K562 (cell line): ENCODE results near the gene ANKRD13D. TPM values are rescaled to one million over a fixed set of nuclear protein-coding genes. Genes with fewer than 3 reads are reported as not detected.

Source experiments
- AFF4 ChIP-seq: sonication (generic); formaldehyde crosslinking; IDR thresholded peaks from 2 replicates; pipeline ENCODE4 v1.8.0; 2023; ENCODE audit warnings: mild to moderate bottlenecking, missing genetic modification reagents
- ARID1B ChIP-seq: fragments of 450-650 bp; IDR thresholded peaks from 2 replicates; pipeline ENCODE4 v1.6.1; 2016; ENCODE audit warnings: antibody characterized with exemption, mild to moderate bottlenecking, inconsistent platforms
- ATF6 ChIP-seq: sonication (generic); formaldehyde crosslinking; IDR thresholded peaks from 2 replicates; pipeline ENCODE4 v1.4.0; 2020; ENCODE audit warnings: mild to moderate bottlenecking, missing genetic modification reagents
- CREM ChIP-seq: IDR thresholded peaks from 2 replicates; pipeline ENCODE4 v1.6.1; 2014; ENCODE audit warnings: antibody characterized with exemption, low read depth
- MIER1 ChIP-seq: fragments of 450-650 bp; IDR thresholded peaks from 2 replicates; pipeline ENCODE4 v1.6.1; 2016; ENCODE audit warnings: antibody characterized with exemption, mild to moderate bottlenecking, low read depth
- RHOXF2B ChIP-seq: fragments of 250-450 bp; sonication (Bioruptor Pico); conservative IDR thresholded peaks from 2 replicates; pipeline ENCODE4 v1.5.1; 2021
- TAF7 ChIP-seq: fragments of 450-650 bp; IDR thresholded peaks from 2 replicates; pipeline ENCODE4 v1.6.1; 2016; ENCODE audit warnings: missing genetic modification characterization, missing compliant biosample characterization
- ZNF197 ChIP-seq: fragments of 200-800 bp; sonication (Bioruptor generic); IDR thresholded peaks from 2 replicates; pipeline ENCODE4 v1.6.1; 2016; ENCODE audit warnings: low read depth, missing genetic modification characterization, missing compliant biosample characterization
- ZNF318 ChIP-seq, 2 experiments: fragments of 450-650 bp; IDR thresholded peaks; 2 replicates each; pipeline ENCODE4 v1.6.1; 2016; ENCODE audit warnings: mild to moderate bottlenecking in 2 of 2, borderline replicate concordance in 1 of 2, low read depth in 1 of 2, moderate library complexity in 1 of 2
- ZNF77 ChIP-seq: fragments of 250-450 bp; sonication (Bioruptor Pico); IDR thresholded peaks from 2 replicates; pipeline ENCODE4 v1.5.0; 2020
- polyA plus RNA-seq, 8 experiments: library from polyadenylated mRNA; depleted of rRNA in 4 of 8; stranded (reverse) in 5 of 8; unstranded in 3 of 8; fragments of >200 nt; fragmentation: Nextera tagmentation in 2 of 8; fragmentation: Illumina TruSeq in 1 of 8; extraction: Ambion mirVana in 2 of 8; extraction: Trizol in 1 of 8; gene quantifications; 2 replicates each; pipeline versions ENCODE4 v1.2.1 to v1.2.3, GENCODE V29; 2011 to 2014; ENCODE audit warnings: inconsistent platforms in 1 of 8, missing spikeins in 1 of 8
- total RNA-seq, 7 experiments: library from RNA; depleted of rRNA in 6 of 7; stranded (reverse); fragments of >200 nt in 6 of 7; fragmentation: Illumina TruSeq in 2 of 7; extraction: Trizol in 2 of 7; gene quantifications; 2 replicates each; pipeline versions ENCODE4 v1.2.1 to v1.2.3, GENCODE V29; 2011 to 2021; ENCODE audit warnings: low replicate concordance in 1 of 7
- TF ChIP-seq, protein P1 (sequence below): fragments of 250-450 bp; sonication (Bioruptor Pico); IDR thresholded peaks from 2 replicates; pipeline ENCODE4 v1.8.0; 2022; ENCODE audit warnings: inconsistent platforms, mild to moderate bottlenecking, moderate library complexity, borderline replicate concordance

Gene ANKRD13D
- total and polyA plus RNA-seq, 9 of the 15 experiments (the other 6 are each of a cell fraction or from before 2014, with no cell fraction given), result 0.94 to 40.9 (median 22.4) TPM

DNA sequence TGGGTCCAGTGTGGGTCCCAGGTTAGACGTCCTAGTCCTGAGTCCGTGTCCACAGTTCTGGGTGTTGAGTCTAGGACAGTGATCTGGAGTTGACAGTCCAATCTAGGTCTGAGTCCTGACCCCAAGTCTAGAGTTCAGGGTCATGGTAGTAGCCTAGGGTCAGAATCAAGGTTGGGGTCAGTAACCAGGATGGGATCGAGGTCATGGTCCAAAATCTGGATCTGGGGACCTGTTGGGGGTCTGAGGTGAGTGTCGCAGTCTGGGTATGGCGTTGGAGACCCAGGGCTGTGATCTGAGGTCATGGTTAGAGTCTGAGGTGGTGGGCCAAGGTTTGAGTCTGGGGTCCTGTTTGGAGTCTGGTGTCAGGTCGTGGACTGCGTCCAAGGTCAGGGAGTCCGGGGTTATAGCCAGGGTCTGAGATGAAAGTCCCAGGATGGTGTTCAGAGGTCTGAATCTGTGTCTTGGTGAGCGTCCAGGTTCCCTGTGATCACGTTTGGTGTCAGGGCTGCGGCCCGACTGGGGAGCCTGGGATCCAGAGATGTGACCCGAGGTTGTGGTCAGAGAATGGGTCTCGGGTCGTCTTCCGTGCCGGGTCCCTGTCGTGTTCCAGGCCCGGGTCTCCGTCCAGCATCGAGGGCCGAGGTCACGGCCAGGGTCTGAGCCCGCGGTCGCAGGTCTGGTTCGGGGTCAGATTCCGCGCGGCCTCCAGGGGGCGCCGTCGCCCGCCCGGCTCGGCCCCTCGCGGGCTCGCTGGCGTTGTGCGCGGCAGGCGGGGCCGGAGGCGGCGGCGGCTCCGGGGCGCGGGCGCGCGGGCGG lies 23.3 kb upstream of the ANKRD13D start (continued):
- TF ChIP-seq ZNF318 (IDR thresholded peaks at IDR 0.05; ENCODE audit: borderline replicate concordance in 1 of 2, low read depth in 1 of 2) (no peak), TAF7 (tag) (no peak), ZNF197 (CRISPR knock-in tag) (no peak), AFF4 (CRISPR knock-in tag) (no peak), RHOXF2B (no peak), ZNF77 (no peak), ARID1B (no peak), CREM (peak; percentile 46), MIER1 (no peak), ATF6 (no peak)
- TF ChIP-seq, protein P1, sequence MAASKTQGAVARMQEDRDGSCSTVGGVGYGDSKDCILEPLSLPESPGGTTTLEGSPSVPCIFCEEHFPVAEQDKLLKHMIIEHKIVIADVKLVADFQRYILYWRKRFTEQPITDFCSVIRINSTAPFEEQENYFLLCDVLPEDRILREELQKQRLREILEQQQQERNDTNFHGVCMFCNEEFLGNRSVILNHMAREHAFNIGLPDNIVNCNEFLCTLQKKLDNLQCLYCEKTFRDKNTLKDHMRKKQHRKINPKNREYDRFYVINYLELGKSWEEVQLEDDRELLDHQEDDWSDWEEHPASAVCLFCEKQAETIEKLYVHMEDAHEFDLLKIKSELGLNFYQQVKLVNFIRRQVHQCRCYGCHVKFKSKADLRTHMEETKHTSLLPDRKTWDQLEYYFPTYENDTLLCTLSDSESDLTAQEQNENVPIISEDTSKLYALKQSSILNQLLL (CRISPR knock-in tag), result no peak
